CD4-positive, alpha-beta T cell treated with Interleukin-4 for 4 hours (primary cell): Measurements from ENCODE around the gene SAAL1.
"Not testable (repeated sequence)": the region's sequence is repeated elsewhere in the genome, so short reads cannot be mapped to it uniquely, and the experiment has no call there.

Experiments
- DNase-seq: peaks from one replicate; pipeline ENCODE4 v3.0.0-alpha.2; 2020

The SAAL1 gene, protein sequence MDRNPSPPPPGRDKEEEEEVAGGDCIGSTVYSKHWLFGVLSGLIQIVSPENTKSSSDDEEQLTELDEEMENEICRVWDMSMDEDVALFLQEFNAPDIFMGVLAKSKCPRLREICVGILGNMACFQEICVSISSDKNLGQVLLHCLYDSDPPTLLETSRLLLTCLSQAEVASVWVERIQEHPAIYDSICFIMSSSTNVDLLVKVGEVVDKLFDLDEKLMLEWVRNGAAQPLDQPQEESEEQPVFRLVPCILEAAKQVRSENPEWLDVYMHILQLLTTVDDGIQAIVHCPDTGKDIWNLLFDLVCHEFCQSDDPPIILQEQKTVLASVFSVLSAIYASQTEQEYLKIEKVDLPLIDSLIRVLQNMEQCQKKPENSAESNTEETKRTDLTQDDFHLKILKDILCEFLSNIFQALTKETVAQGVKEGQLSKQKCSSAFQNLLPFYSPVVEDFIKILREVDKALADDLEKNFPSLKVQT

DNA sequence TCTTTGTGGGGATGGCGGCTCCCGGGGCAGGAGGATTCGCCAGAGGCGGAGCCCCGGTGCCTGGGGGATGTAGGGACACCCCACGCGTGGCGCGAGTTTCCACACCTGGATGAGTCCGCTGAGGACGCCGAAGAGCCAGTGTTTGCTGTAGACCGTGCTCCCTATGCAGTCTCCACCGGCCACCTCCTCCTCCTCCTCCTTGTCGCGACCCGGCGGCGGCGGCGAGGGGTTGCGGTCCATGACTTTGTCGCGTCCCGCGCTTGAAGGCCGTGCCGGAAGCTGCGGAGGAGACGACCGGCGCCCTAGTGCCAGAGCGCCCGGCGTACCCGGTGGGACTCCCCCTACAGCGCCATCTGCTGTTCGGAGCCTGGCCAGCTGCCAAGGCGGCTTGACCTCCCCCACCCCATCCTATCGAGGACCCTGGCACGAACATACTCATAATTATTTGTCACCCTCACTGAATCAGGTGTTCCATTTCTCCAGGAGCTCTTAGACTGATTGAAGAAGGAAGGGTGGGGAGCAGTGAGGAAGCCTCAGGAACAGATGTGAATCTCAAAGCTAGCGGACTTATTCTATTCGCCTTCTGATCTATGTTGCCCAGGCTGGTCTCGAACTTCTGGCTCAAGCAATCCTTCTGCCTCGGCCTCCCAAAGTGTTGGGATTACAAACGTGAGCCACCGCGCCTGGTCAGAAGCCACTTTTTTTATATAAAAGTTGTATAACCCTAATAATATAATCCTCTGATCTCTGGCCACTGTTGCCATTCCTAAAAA is at the start of gene SAAL1:
SAAL1 (minus strand) TSS at position 281 of the 773 bp plus-strand sequence; CDS start at position 240, 41 bp downstream.
- peak; percentile 85 for DNase-seq

DNA sequence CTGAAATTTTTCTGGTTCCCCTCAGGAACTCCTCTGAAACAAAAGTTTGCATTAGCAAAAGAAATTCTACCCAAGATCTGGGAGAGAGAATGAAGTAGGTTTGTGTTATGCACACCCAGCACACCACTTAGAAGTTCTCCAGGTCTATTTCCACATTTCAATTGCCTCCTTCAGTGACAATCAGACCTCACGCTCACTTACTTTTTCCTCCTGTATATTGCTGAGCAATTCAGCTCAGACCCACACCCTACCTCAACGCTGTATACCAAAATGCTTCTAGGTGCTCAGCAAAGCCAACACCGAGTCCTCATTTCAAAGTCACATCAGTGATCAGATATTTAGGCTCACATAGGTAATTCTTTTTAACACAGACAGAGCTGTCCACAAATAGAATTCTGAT is 45.7 kb upstream of the SAAL1 start:
- DNase-seq, result no peak

DNA sequence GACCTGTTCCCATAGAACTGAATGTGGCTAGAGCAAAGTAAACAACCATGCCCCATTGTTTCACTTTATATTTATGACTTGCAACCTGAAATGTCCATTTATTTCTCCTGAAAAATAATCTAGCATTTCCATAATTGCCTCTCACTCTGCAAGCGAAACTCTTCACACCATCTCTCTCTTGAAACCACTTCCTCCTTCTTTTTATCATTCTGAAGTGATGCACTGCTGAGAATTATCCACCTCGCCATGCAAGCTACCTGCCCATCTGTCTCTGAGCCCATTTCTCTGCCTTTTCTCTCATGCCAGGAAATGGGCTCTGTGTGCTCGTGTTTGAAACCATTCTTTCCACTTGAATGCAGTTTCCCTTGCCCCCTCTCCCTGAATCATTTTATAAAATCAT is 40.0 kb upstream of the SAAL1 start:
- DNase-seq, result no peak

DNA sequence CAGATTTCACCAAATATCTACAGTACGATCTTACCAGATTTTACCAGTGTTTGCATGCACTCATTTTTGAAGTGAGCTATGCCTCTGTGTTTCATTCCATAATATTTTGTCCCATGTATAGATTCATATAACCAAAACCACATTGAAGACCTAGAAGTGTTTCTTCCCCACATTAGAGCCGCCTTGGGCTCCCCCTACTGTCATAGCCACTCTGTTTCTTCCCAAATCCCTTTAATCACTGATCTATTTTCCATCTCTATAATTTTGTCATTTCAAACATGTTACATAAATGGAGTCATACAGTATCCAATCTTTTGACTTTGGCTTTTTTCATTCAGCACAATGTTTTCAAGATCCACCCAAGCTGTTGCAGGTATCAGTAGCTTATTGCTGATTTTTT is 39.1 kb upstream of the SAAL1 start:
- no peak for DNase-seq

DNA sequence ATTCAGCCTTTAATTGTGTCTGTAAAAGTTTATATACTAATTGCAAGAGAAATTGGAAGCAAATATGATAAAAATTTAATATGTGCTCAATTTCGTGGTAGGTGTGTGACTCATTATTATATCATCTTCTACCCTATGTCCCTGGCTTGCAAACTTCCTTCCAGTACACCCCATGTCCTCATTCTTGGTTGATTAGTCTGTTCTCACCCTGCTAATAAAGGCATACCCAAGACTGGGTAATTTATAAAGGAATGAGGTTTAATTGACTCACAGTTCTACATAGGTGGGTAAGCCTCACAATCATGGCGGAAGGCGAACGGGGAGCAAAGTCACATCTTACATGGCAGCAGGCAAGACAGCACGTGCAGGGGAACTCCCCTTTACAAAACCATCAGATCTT is 38.4 kb upstream of the SAAL1 start:
- DNase-seq, result no peak

DNA sequence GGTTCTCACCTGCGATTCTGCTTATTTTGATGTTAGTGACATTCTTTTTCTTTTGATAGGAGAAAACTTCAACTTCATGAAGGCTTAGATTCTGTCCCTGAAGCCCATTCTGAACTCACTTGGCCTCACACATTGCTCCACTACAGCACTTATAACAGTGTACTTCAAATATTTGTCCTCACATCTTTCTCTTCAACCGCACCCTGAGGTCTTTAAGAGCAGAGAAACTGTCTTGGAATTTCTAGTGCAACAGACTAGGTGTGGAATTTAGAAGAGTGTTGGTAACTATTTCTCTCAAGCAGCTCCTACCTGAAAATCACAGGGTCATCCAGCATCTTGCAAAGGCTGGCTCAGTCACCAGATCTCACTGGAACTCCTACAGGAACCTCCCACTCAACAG is 34.3 kb upstream of the SAAL1 start:
- DNase-seq, result no peak

DNA sequence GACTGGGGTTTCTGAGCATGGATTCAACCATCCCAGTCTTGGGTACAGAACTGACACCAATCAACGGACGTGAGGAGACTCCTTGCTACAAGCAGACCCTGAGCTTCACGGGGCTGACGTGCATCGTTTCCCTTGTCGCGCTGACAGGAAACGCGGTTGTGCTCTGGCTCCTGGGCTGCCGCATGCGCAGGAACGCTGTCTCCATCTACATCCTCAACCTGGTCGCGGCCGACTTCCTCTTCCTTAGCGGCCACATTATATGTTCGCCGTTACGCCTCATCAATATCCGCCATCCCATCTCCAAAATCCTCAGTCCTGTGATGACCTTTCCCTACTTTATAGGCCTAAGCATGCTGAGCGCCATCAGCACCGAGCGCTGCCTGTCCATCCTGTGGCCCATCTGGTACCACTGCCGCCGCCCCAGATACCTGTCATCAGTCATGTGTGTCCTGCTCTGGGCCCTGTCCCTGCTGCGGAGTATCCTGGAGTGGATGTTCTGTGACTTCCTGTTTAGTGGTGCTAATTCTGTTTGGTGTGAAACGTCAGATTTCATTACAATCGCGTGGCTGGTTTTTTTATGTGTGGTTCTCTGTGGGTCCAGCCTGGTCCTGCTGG is 31.4 kb upstream of the SAAL1 start:
- DNase-seq, result no peak

DNA sequence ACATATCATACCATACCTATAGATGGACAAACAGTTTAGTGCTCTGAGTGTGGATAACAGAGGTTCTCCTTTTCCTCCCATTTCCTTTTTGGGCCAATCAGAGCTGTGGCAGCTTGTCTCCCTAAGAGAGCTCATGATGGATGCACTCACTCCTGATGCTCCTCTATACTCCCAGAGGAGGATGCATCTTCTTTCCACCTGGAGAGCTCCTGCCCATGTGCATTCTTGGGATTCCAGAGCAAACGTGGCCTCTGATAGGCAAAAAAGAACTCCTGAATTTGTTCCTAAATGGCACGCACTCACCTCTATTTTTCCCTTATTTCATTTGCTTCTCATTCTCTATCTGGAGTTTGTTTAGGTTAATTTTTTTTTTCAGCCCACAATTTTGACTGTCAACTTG is 29.4 kb upstream of the SAAL1 start:
- no peak for DNase-seq

DNA sequence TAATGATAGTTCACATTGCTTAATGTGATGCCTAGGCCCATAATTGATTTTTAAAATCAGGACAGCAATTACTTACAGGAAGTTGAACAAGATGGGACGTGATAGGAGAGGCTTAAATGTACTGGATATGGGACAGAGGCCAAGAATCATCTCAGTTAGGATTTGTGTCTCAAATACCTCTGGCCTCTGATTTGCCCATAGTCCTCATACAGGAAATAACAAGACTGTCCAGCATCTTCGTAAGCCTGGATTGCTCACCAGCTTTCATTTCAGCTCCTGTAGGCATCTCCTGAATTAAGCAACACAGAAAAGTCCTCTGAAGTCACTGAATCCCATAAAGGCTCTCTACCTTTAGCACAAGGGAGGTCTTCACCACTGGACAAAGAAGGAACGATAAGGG is 26.5 kb upstream of the SAAL1 start, which contains the start of gene MRGPRX3:
MRGPRX3 (plus strand) TSS at position 231 of the 400 bp plus-strand sequence. CDS start 4,632 bp downstream, outside the sequence.
- DNase-seq, result no peak

DNA sequence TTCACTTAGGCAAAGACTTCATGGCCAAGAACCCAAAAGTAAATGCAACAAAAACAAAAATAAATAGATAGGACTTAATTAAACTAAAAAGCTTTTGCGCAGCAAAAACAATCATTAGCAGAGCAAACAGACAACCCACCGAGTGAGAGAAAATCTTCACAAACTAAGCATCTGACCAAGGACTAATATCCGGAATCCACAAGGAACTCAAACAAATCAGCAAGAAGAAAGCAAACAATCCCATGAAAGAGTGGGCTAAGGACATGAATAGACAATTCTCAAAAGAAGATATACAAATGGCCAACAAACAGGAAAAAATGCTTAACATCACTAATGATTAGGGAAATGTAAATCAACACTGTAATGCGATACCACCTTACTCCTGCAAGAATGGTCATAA is 25.2 kb upstream of the SAAL1 start:
- not testable (repeated sequence) for DNase-seq

DNA sequence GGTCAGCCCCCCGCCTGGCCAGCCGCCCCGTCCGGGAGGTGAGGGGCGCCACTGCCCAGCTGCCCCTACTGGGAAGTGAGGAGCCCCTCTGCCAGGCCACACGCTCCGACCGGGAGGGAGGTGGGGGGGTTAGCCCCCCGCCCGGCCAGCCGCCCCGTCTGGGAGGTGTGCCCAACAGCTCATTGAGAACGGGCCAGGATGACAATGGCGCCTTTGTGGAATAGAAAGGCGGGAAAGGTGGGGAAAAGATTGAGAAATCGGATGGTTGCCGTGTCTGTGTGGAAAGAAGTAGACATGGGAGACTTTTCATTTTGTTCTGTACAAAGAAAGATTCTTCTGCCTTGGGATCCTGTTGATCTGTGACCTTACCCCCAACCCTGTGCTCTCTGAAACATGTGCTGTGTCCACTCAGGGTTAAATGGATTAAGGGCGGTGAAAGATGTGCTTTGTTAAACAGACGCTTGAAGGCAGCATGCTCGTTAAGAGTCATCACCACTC is 15.5 kb upstream of the SAAL1 start:
- DNase-seq, result not testable (repeated sequence)

- DNase-seq, result peak; percentile 68
Measured at GRCh38 chr11:18115360-18116127, 9.7 kb upstream of the SAAL1 start.

DNA sequence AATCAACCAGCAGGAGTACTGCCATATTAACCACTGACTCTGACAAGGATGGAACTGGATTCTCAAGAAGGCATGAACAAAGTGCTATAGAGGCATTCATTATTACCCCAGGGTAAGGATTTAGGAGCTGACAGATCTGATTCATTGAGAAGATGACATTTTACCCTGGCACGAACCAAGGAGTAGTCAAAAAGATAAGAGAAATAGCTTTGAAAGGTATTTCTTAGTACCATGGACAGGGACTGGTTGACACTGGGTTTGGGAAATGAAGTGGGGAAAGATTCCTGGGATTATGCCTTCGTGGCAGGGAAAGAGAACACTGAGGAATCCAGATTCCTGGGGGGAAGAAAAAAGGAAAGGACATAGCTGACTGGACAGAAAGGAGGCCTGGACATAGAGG is 5.1 kb upstream of the SAAL1 start:
- no peak for DNase-seq

GRCh38 chr11:18108254-18108653 is 2.4 kb upstream of the SAAL1 start:
- no peak for DNase-seq

GRCh38 chr11:18106688-18107087 is 806 bp upstream of the SAAL1 start:
- peak; percentile 6 for DNase-seq

DNA sequence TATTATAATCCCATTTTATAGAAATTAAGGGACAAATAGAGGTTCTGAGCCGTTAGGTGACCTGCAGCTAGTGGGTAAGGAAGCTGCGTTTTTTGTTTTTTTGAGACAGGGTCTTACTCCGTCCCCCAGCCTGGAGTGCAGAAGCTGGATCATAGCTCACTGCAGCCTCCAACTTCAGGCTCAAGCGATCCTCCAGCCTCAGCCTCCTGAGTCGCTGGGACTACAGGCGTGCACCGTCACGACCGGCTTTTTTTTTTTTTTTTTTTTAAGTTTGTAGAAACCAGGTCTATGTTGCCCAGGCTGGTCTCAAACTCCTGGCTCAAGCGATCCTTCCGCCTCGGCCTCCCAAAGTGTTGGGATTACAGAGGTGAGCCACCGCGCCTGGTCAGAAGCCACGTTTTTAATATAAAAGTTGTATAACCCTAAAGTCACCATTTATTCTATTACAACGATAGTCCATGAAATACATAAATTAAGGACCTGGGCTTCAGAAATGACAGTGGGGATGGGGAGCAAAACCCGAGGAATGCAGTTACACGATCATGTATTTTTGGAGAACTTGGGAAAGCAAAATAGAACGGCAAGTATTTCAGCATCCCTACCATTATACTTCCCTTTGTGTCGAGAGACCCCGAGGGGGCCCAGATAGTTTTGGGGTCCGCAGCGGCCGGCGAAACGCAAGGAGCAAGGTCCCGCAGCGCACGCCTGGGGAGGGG is 638 bp downstream of the SAAL1 start:
- no peak for DNase-seq

- no peak for DNase-seq
Measured at GRCh38 chr11:18100926-18101656, 4.8 kb downstream of the SAAL1 start.

- DNase-seq, result no peak
Measured at GRCh38 chr11:18093959-18094358, 11.9 kb downstream of the SAAL1 start.

DNA sequence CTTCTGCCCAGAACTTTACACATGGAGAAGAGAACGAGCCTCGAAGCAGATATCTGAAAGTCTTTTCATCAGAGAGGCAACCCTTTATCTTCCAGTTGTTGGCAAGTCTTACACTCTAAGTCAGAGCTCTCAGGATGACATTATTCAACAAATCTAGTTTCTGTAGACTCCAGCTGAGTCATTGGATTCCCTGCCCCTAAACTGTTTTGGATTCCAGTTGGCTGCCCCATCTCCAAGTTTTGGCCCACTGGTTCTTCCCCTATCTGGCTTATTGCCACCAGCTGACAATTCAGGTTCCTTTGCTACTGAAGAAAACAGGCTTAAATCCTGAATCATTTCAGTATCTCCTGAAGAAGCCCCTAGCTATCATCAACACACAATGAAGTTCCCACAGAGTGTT is 14.2 kb downstream of the SAAL1 start:
- no peak for DNase-seq

- no peak for DNase-seq
Measured at GRCh38 chr11:18088966-18089365, 16.9 kb downstream of the SAAL1 start.

- no peak for DNase-seq
Measured at GRCh38 chr11:18088366-18088765, 17.5 kb downstream of the SAAL1 start.
